Gastroesophageal sphincter (tissue), 3 donors: Measurements from ENCODE around the gene DOK7.

Source experiments
- EP300 ChIP-seq: sonication (generic); formaldehyde crosslinking; IDR thresholded peaks from one replicate; pipeline ENCODE4 v1.6.1; 2017; ENCODE audit warnings: antibody characterized with exemption, mild to moderate bottlenecking
- TF ChIP-seq, protein P1 (sequence below), 4 experiments: fragments of 200-600 bp in 2 of 4; fragments of 450-650 bp in 2 of 4; sonication (generic) in 1 of 4; IDR thresholded peaks; one replicate each; pipeline ENCODE4 v1.5.1; 2017 to 2019; ENCODE audit warnings: antibody characterized with exemption in 4 of 4, mild to moderate bottlenecking in 2 of 4, moderate library complexity in 2 of 4

DNA sequence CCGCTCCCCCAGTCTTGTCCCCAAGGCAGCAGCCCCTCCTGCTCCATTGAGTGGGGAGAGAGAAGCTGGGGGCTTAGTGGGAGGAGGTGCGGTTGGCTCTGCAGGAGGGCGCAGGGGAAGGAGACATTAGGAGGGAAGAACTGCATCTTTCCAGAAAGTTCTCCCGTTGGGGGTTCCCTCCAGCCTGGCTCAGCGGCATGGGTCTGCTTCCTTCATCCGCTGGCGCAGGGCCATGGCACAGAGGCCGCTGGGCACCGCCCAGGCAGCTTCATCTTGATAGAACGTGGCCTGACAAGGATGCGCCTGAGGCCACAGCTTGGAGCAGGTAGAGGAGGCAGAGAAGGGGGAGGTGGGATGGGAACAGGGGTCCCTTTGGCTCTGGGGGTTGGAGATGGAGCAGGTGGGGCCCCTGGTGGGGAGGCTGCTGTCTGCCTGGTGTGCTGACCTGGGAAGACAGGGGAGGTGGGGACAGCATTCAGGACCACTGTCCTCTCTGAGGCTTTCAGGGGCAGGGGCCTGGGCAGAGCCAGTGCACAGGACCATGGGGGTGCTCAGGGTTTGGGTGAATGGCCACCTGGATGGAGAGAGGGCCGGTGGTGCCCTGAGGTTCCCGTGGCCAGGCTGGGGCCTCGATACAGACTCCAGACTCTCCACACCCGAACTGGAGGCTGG, 12.1 kb downstream of the DOK7 start:
- TF ChIP-seq, protein P1, sequence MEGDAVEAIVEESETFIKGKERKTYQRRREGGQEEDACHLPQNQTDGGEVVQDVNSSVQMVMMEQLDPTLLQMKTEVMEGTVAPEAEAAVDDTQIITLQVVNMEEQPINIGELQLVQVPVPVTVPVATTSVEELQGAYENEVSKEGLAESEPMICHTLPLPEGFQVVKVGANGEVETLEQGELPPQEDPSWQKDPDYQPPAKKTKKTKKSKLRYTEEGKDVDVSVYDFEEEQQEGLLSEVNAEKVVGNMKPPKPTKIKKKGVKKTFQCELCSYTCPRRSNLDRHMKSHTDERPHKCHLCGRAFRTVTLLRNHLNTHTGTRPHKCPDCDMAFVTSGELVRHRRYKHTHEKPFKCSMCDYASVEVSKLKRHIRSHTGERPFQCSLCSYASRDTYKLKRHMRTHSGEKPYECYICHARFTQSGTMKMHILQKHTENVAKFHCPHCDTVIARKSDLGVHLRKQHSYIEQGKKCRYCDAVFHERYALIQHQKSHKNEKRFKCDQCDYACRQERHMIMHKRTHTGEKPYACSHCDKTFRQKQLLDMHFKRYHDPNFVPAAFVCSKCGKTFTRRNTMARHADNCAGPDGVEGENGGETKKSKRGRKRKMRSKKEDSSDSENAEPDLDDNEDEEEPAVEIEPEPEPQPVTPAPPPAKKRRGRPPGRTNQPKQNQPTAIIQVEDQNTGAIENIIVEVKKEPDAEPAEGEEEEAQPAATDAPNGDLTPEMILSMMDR (IDR thresholded peaks at IDR 0.05), result no peak
- no peak for TF ChIP-seq EP300
